PC-9 (cell line): Measurements from ENCODE around the gene CAPN10. TPM values are rescaled to one million over a fixed set of nuclear protein-coding genes. Genes with fewer than 3 reads are reported as not detected.

Source experiments
- BruUV-seq: library from RNA; stranded (reverse); fragments of 400-500 nt; replicated peaks from 2 replicates; lab custom pipeline; 2021; lab: Mats Ljungman, UMichigan
- CTCF ChIA-PET: fragments of 300-600 bp; sonication (Branson Sonifier 250); formaldehyde crosslinking; loops from one replicate; lab custom pipeline; 2022; ENCODE audit warnings: antibody characterized with exemption; lab: Charles Lee
- POLR2A ChIA-PET: fragments of 300-600 bp; sonication (Branson Sonifier 250); formaldehyde crosslinking; loops from one replicate; lab custom pipeline; 2022; ENCODE audit warnings: antibody characterized with exemption; ENCODE audit not compliant: unreplicated experiment; lab: Charles Lee
- DNase-seq, 2 experiments: peaks; one replicate each; pipeline versions ENCODE4 v3.0.0 to v3.0.0-alpha.2; 2015 to 2022; ENCODE audit warnings: mixed read lengths in 1 of 2
- H2AFZ ChIP-seq: fragments of 200-600 bp; sonication (generic); 2 replicates; pipeline ENCODE4 v1.8.1; 2017; ENCODE audit warnings: antibody characterized with exemption
- H3F3A ChIP-seq: fragments of 200-600 bp; sonication (generic); 2 replicates; pipeline ENCODE4 v1.8.1; 2017; ENCODE audit warnings: antibody characterized with exemption, mild to moderate bottlenecking, low read depth; ENCODE audit not compliant: insufficient read depth
- H3K27ac ChIP-seq: fragments of 200-600 bp; sonication (generic); 2 replicates; pipeline ENCODE4 v1.6.1; 2016; ENCODE audit warnings: mixed run types
- H3K27me3 ChIP-seq: fragments of 200-600 bp; sonication (generic); 2 replicates; pipeline ENCODE4 v1.6.1; 2016; ENCODE audit warnings: low read depth, mixed run types; ENCODE audit not compliant: insufficient read depth
- H3K36me3 ChIP-seq: fragments of 200-600 bp; sonication (generic); 2 replicates; pipeline ENCODE4 v1.6.1; 2016; ENCODE audit warnings: low read depth, mixed run types
- H3K4me1 ChIP-seq: fragments of 200-600 bp; sonication (generic); replicated peaks from 2 replicates; pipeline ENCODE4 v1.6.1; 2016; ENCODE audit warnings: mixed run types; ENCODE audit not compliant: insufficient read depth
- H3K4me2 ChIP-seq: fragments of 200-600 bp; sonication (generic); 2 replicates; pipeline ENCODE4 v1.6.1; 2017; ENCODE audit warnings: mixed run types
- H3K4me3 ChIP-seq: fragments of 200-600 bp; sonication (generic); 2 replicates; pipeline ENCODE4 v1.6.1; 2016; ENCODE audit warnings: mixed run types
- H3K79me2 ChIP-seq: fragments of 200-600 bp; sonication (generic); 2 replicates; pipeline ENCODE4 v1.6.1; 2017; ENCODE audit warnings: low read depth, mixed run types
- H3K9me2 ChIP-seq: fragments of 200-600 bp; sonication (generic); 2 replicates; pipeline ENCODE4 v1.8.1; 2017; ENCODE audit warnings: mild to moderate bottlenecking; ENCODE audit not compliant: insufficient read depth
- H3K9me3 ChIP-seq: fragments of 200-600 bp; sonication (generic); 2 replicates; pipeline ENCODE4 v1.8.1; 2016; ENCODE audit warnings: low read depth; ENCODE audit not compliant: insufficient read depth
- H4K20me1 ChIP-seq: fragments of 200-600 bp; sonication (generic); 2 replicates; pipeline ENCODE4 v1.8.1; 2017; ENCODE audit not compliant: insufficient read depth
- EZH2 ChIP-seq: fragments of 200-600 bp; sonication (generic); IDR thresholded peaks from 2 replicates; pipeline ENCODE4 v1.8.0; 2017; ENCODE audit warnings: antibody characterized with exemption, low read depth
- intact Hi-C: fragments of 100-400 bp; cut with micrococcal nuclease; formaldehyde crosslinking; loops from one replicate; pipeline ENCODE4 v1.10.0; 2022; ENCODE audit not compliant: unreplicated experiment
- total RNA-seq: library from RNA; stranded (reverse); gene quantifications from 2 replicates; pipeline ENCODE4 v1.2.3, GENCODE V29; 2021
- TF ChIP-seq, protein P1 (sequence below): fragments of 200-600 bp; sonication (generic); conservative IDR thresholded peaks from 2 replicates; pipeline ENCODE4 v1.6.1; 2017; ENCODE audit warnings: mixed run types, antibody characterized with exemption, mild to moderate bottlenecking, moderate library complexity

Gene CAPN10
- total RNA-seq, 1 experiment from 2014 or later, result 49.8 TPM

DNA sequence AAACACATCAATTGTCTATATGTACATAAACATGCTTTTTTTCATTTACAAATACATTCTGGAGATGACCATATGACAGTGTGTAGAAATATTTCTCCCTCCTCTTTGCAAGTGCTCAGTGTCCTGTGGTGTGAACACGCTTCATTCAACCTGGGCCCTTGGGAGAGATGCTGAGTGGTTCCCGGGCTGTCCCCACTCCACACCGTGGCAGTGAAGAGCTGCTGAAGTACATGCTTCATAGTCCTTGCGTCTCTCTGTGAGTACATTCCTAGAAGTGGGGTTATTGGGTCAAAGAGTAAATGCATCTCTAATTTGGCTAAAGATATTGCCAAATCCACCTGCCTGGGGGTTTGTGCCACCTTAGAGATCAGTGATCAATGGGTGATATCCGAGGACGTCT, 32.2 kb downstream of the CAPN10 start:
- Histone ChIP-seq H3K9me2 (no peaks in the 10 kb centered on the region), H3F3A (no peaks in the 10 kb centered on the region), H3K4me2 (no peak overlapping the region), H3K79me2 (no peaks in the 10 kb centered on the region), H4K20me1 (no peaks in the 10 kb centered on the region), H3K27ac (no peak overlapping the region), H3K9me3 (peaks cover 16% of the 10 kb centered on the region; the same call in 1 of the 2 replicates), H2AFZ (no peak overlapping the region), H3K4me3 (no peak overlapping the region), H3K4me1 (no peaks in the 10 kb centered on the region), H3K36me3 (no peaks in the 10 kb centered on the region), H3K27me3 (peaks cover 30% of the 10 kb centered on the region)
- intact Hi-C loops, result no loop called here
- DNase-seq, result no peak
- POLR2A ChIA-PET, result no interaction called here
- CTCF ChIA-PET, result interaction anchor here (0.6 kb wide), 1 partner anchor 10 kb away, joined by 13 read pairs; no protein-coding TSS in a partner anchor
- TF ChIP-seq, protein P1, sequence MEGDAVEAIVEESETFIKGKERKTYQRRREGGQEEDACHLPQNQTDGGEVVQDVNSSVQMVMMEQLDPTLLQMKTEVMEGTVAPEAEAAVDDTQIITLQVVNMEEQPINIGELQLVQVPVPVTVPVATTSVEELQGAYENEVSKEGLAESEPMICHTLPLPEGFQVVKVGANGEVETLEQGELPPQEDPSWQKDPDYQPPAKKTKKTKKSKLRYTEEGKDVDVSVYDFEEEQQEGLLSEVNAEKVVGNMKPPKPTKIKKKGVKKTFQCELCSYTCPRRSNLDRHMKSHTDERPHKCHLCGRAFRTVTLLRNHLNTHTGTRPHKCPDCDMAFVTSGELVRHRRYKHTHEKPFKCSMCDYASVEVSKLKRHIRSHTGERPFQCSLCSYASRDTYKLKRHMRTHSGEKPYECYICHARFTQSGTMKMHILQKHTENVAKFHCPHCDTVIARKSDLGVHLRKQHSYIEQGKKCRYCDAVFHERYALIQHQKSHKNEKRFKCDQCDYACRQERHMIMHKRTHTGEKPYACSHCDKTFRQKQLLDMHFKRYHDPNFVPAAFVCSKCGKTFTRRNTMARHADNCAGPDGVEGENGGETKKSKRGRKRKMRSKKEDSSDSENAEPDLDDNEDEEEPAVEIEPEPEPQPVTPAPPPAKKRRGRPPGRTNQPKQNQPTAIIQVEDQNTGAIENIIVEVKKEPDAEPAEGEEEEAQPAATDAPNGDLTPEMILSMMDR, result no peak
- no TSS peak for BruUV-seq

DNA sequence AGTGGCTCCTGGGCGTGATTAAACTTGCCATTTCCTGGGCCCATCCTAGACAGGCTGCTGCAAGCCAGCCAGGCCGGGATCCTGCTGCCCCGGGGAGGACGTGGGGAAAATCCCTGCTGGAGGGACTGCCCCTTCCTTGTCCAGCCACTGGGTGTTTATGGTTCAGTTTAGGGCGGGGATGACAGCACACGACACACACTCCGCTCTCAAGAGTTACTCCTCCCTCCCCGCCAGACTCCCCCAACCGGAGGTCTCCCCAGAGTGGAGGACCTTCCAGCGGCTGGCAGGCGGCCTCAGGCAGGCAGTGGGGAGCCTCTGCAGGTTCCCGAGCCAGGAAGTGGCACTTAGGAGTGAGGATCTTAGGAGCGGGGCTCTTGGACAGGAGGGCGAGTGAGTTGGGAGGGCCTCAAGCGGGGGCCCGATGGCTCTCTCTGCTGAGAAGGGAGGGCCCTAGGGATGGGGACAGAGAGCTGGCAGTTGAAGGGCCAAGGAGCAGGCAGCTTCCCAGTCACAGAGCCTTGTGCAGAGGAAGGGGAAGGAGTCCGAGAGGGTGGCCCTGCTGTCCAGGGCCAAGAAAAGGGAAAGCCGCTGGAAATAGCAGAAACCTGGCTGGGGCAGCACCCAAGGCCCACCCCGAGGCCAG, 33.1 kb downstream of the CAPN10 start:
- no peak for DNase-seq
- Histone ChIP-seq H3K9me3 (peaks cover 16% of the 10 kb centered on the region; the same call in 1 of the 2 replicates), H3K27me3 (peaks cover 30% of the 10 kb centered on the region), H3K79me2 (no peaks in the 10 kb centered on the region), H2AFZ (no peak overlapping the region), H3K36me3 (no peaks in the 10 kb centered on the region), H3F3A (no peaks in the 10 kb centered on the region), H4K20me1 (no peaks in the 10 kb centered on the region), H3K4me1 (no peaks in the 10 kb centered on the region), H3K9me2 (no peaks in the 10 kb centered on the region), H3K4me3 (no peak overlapping the region), H3K27ac (no peak overlapping the region), H3K4me2 (no peak overlapping the region)
- CTCF ChIA-PET, result no interaction called here
- BruUV-seq, result no TSS peak
- POLR2A ChIA-PET, result no interaction called here
- intact Hi-C loops, result no loop called here
- TF ChIP-seq EZH2, result no peak
- TF ChIP-seq, protein P1, result no peak

DNA sequence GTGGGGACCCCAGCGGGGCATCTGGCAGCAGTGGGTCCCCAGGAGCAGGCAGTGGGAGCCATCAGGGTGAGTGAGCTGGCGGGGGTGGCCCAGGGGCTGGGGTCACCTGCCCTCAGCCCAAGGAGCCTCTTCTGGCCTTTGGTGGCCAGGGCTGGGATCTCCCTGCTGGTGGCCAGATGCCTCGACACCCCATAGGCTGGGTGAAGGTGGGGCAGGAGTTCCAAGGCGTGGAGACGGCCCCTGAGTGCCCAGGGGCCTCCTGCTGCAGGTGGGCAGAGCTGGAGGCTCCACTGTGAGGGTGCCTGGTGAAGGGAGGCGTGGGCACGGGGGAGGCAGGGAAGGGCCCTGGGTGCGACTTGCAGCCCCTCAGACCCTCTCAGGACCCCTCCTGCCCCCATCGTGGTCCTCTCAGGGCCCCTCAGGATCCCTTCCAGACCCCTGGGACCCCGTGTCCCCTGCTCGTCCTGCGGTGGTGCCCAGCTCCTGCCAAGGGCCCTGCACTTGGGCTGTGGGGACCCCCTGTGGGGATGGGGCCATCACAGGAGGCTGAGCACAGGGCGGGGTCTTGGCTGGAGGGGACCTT, 33.7 kb downstream of the CAPN10 start:
- H4K20me1 ChIP-seq, result no peaks in the 10 kb centered on the region
- H3K4me3 ChIP-seq, result no peak overlapping the region
- CTCF ChIA-PET, result no interaction called here
- DNase-seq, result no peak
- H3K27me3 ChIP-seq, result peaks cover 30% of the 10 kb centered on the region
- no peak overlapping the region for H3K27ac ChIP-seq
- no peak overlapping the region for H3K4me2 ChIP-seq
- BruUV-seq, result no TSS peak
- POLR2A ChIA-PET, result no interaction called here
- TF ChIP-seq EZH2, result no peak
- TF ChIP-seq, protein P1, result no peak
- intact Hi-C loops, result no loop called here
- H3K9me2 ChIP-seq, result no peaks in the 10 kb centered on the region
- H3K4me1 ChIP-seq, result no peaks in the 10 kb centered on the region
- no peaks in the 10 kb centered on the region for H3K36me3 ChIP-seq
- no peak overlapping the region for H2AFZ ChIP-seq
- peaks cover 16% of the 10 kb centered on the region; the same call in 1 of the 2 replicates for H3K9me3 ChIP-seq
- H3F3A ChIP-seq, result no peaks in the 10 kb centered on the region
- H3K79me2 ChIP-seq, result no peaks in the 10 kb centered on the region
